CD4-positive, alpha-beta T cell treated with Interleukin-17A for 1 hour (primary cell): ENCODE data around the gene FAM20C.
"Not testable (repeated sequence)": the region's sequence is repeated elsewhere in the genome, so short reads cannot be mapped to it uniquely, and the experiment has no call there.

ENCODE experiments used
- DNase-seq: peaks from one replicate; pipeline ENCODE4 v3.0.0-alpha.2; 2020

Gene FAM20C

DNA sequence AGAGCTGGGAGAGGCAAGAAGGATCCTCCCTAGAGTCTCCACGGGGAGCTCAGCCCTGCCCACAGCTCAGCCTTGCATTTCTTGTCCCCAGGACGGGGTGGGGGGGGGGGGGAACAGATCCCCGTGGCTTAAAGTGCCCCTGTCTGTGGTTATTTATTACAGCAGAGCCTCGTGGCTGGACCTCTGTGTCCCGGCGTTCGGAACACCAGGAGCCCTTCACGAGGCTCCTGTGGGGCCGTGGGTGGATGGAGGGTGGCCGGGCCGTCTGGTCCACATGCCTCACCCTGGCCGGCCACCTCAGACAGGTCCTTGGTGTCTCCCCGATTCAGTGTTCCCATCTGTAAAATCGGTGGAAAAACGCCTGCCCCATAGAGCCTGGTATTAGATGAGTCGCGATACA lies 37.9 kb downstream of the FAM20C start:
- DNase-seq = no peak

- no peak for DNase-seq
Observed at GRCh38 chr7:231030-231857, 38.9 kb downstream of the FAM20C start.

DNA sequence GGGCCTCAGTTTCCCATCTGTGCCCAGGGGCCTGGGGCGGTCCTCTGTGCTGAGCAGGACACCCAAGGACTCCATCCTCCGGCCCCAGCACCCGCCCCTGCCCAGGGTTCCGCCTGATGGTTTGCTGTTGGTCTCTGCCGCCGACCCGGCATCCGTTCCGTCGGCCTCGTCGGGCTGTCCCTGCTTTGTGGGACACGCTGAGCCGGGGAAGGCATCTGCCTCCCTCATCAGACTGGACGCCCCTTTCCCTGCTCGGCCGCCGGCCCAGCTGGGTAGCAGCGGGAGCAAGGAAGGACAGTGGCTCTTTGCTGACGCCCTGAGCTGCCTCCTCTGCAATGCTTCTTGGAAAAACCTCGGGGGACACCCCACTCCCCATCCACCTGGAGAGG lies 39.5 kb downstream of the FAM20C start:
- DNase-seq = no peak

- no peak for DNase-seq
Observed at GRCh38 chr7:232410-233248, 40.3 kb downstream of the FAM20C start.

DNA sequence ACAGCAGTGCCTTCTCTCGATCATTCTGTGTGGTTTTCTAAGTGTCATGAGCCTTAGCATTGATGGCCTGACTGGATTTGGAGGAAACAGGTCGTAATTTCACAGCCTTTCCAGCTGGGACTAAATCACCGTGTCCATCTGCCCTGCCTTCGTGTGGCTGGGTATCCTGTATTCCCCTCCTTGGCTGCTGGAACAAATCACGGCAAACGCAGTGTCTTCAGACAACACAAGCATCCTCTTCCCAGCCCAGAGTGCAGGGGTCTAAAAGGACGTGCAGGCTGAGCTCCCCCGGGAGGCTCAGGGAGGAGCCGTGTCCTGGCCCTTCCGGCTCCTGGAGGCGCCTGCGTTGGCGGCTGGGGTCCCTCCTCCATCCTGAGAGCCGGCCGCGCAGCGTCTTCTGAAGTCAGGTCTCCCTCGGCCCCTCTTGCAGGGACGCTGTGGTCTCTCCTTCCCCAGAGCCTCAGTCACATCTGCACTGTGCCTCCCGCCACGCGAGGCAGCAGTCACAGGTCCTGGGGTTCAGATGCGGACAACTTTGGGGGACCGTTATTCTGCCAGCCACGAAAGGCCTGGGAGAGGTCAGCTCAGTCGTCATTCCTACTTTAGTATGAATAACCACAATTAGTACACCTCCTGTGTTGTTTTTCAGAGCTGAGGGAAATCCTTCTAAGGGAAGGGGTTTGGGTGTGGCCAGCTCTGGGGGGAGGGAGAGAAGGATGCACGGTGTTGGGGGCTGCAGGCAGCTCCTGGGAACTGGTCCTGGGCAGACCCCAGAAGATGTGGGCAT lies 41.1 kb downstream of the FAM20C start:
- DNase-seq = no peak

DNA sequence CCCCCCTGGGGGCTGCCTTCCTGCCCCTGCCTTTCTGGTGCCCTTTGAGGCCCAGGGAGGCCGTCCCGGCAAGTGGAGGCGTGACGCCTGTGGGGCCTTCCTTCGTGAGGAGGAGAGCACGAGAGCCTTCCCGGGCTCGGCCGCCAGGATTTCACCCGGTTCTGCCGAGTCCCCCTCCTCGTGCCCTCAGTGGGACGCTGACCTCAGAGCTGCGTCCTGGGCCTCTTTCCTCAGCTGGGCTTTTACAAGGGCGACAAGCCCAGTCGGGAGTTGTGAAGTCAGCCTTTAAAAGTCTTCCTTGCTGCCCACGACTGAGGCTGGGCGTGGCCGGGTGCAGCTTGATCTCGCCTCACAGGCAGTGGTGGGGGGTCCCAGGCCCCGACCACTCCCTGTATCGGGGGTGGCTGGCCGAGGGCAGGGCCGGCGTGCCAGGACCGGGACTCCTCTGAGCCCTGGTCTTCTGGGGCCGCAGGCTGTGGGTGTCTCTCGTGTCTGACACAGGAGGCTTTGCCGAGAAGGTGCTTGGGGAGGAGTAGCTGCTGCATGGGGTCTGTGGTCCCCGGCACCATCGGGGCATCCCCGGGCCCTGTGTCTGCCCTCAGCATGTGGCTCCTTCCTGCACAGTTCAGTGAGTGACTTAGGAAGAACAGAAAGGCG lies 41.8 kb downstream of the FAM20C start:
- no peak for DNase-seq

DNA sequence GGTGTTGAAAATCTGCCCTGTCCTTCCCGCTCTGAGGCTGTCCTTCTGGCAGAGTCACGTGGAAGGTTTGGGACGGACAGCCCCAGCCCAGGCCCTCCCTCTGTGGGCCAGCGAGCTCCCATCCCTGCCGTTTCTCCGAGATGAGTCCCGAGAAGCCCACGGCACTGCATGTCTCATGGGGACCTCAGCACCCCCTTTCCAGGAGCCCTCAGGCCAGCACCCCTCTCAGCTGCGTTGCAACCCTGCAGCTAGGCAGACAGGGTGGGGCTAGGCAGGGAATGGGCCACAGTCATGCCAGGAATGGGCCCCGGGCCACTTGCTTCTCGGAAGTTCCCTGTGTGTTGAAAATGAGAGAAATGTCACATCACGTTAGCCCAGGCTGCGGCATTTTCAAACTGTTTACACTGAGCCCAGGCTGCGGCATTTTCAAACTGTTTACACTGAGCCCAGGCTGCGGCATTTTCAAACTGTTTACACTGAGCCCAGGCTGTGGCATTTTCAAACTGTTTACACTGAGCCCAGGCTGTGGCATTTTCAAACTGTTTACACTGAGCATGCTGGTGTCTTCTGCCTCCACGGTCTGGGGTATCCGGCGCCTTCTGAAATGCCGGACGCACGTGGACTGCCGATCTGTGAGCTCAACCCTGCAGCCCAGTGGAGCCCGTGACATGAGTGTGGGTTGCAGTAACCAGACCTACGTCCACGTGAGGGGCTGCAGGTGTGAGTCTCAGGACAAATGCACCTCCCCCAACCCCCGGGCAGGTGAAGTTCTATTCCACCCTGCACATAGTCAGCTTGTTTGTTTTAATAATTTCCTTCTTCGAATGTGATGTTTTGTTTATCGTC lies 42.6 kb downstream of the FAM20C start:
- DNase-seq = no peak

- DNase-seq = no peak
Observed at GRCh38 chr7:235576-236395, 43.4 kb downstream of the FAM20C start.

DNA sequence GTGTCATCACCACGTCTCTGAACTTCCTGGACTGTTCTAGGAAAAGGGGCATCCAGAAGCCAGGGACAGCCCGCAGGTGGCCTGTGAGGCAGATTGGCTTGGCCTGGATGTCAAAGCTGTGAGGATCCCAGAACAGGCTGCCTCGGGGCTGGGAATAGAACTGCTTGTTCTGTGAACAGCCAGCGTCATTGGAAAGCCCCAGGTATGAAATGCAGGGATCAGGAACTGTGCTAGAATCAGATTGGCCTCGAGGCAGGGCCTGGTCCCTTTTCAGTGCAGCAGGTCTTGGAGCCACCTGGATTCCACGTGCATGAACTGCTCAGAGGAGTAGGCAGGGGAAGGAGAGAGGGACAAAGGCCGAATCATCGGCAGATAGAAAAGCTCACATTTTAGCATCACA lies 44.6 kb downstream of the FAM20C start:
- no peak for DNase-seq

GRCh38 chr7:237385-237784 lies 45.0 kb downstream of the FAM20C start:
- no peak for DNase-seq

- no peak for DNase-seq
Observed at GRCh38 chr7:240146-240676, 47.8 kb downstream of the FAM20C start.

GRCh38 chr7:240887-241421 lies 48.6 kb downstream of the FAM20C start:
- DNase-seq = no peak

- DNase-seq = no peak
Observed at GRCh38 chr7:241513-241912, 49.1 kb downstream of the FAM20C start.

- not testable (repeated sequence) for DNase-seq
Observed at GRCh38 chr7:242826-243579, 50.6 kb downstream of the FAM20C start.

- not testable (repeated sequence) for DNase-seq
Observed at GRCh38 chr7:243580-243978, 51.2 kb downstream of the FAM20C start.

- DNase-seq = no peak
Observed at GRCh38 chr7:244974-245373, 52.6 kb downstream of the FAM20C start.

- no peak for DNase-seq
Observed at GRCh38 chr7:245574-246295, 53.4 kb downstream of the FAM20C start.

DNA sequence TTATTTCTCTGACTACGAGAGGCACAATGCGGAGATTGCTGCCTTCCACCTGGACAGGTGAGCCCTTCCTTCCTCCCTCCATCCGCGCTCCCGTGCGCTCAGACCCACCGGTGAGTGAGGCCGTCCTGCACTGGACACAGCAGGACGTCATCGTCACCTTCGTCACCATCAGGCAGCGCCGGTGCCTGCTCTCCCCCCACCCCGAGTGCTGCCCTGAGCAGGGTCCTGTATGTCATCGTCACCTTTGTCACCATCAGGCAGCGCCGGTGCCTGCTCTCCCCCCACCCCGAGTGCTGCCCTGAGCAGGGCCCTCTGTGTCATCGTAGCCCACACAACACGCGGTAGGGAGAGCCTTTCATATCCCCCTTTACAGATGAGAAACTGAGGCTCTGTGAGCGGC lies 54.1 kb downstream of the FAM20C start:
- DNase-seq = no peak

DNA sequence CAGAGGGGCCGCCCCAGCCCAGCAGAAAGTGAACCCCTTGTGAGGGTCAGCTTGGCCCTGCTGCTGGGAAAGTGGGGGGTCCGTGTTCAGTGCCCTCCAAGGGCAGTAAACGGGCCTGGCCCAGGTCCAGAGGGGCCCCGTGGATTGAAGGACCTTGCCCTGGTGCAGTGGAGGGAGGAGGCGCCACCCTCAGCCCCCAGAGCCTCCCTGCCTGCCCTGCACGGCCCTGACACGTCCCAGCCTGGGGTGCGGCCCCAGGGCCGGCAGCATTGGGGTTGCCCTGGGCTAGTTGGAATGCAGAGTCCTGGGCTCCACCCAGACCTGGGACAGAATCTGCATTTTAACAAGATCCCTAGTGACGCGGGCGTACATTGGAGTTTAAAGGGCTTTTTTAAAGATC lies 54.8 kb downstream of the FAM20C start:
- no peak for DNase-seq
